IPS-20b (cell line): ENCODE results near the gene NUDT5.
"Not testable (repeated sequence)": the region's sequence is repeated elsewhere in the genome, so short reads cannot be mapped to it uniquely, and the experiment has no call there.

Experiments used
- H3K27ac ChIP-seq: one replicate; pipeline ENCODE4 v1.5.1; 2013; ENCODE audit warnings: low read length
- H3K27me3 ChIP-seq: 2 replicates; pipeline ENCODE4 v1.6.1; 2013; ENCODE audit warnings: mild to moderate bottlenecking, low read length, inconsistent platforms; ENCODE audit not compliant: insufficient read depth
- H3K36me3 ChIP-seq: 2 replicates; pipeline ENCODE4 v1.6.1; 2013; ENCODE audit warnings: low read depth, mild to moderate bottlenecking, inconsistent platforms, low read length, moderate library complexity; ENCODE audit not compliant: insufficient read depth
- H3K4me1 ChIP-seq: 2 replicates; pipeline ENCODE4 v1.6.1; 2013; ENCODE audit warnings: mild to moderate bottlenecking, control low read depth, inconsistent platforms, low read length, moderate library complexity; ENCODE audit not compliant: insufficient read depth
- H3K4me3 ChIP-seq: 2 replicates; pipeline ENCODE4 v1.5.1; 2013; ENCODE audit warnings: mild to moderate bottlenecking, low read length, inconsistent platforms
- H3K9ac ChIP-seq: 2 replicates; pipeline ENCODE4 v1.6.1; 2013; ENCODE audit warnings: low read depth, mild to moderate bottlenecking, inconsistent platforms, low read length, moderate library complexity
- H3K9me3 ChIP-seq: 2 replicates; pipeline ENCODE4 v1.6.1; 2013; ENCODE audit warnings: mild to moderate bottlenecking, low read depth, low read length, inconsistent platforms; ENCODE audit not compliant: insufficient read depth

Gene NUDT5

GRCh38 chr10:12195603-12196506 is at the start of gene NUDT5, which contains the start of gene CDC123:
Gene NUDT5 (minus strand): TSS chr10:12195891. CDS start chr10:12186291, 9,600 bp downstream.
Gene CDC123 (plus strand): TSS chr10:12196188. CDS start chr10:12196246, 58 bp downstream.
- no peaks in the 10 kb centered on the region for H3K27me3 ChIP-seq
- peaks cover 41% of the 10 kb centered on the region for H3K36me3 ChIP-seq
- H3K9ac ChIP-seq = peak within 1 kb of the TSS; percentile 97
- H3K9me3 ChIP-seq = no peaks in the 10 kb centered on the region
- H3K4me1 ChIP-seq = peaks cover 4% of the 10 kb centered on the region; the same call in 1 of the 2 replicates
- H3K27ac ChIP-seq = peak within 1 kb of the TSS; percentile 50
- H3K4me3 ChIP-seq = peak within 1 kb of the TSS; percentile 98

DNA sequence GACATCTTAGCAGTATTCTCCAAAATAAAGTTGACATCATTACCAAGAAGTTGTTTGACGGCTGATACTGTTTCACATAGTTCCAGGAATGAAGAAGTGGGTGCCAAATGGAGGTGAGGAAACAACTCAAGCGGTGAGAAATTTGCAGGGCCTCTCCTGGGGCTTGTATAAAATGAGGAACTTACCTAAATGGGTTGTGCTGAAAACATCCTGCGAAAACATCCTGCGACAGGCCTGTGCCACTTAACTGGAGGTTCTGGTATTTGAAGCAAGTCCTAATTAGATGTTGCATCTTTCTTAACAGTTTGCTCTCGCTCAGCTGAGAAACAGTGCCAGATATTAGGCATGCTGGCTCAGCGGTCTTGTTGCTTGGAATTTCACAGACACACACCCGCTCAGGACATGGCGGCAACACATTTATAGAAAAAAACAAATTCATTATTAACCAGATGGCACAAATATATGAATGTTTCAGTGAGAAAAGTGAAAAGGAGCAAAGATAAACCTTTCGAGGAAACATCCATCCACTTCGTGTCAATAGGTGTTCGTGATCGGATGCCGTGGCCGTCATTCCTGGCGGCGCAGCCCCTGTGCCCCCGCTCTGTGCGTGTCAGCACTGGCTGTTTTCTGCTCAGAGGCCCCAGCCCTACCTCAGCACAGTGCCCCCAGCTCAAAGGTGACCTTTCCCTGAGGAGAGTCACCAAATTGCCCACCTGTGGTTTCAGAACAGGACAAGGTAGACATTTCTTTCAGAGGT is 48.4 kb upstream of the NUDT5 start:
- Histone ChIP-seq H3K4me3 (no peak overlapping the region), H3K9ac (no peak overlapping the region), H3K36me3 (peaks cover 76% of the 10 kb centered on the region), H3K27ac (no peak overlapping the region), H3K27me3 (no peaks in the 10 kb centered on the region), H3K4me1 (no peaks in the 10 kb centered on the region), H3K9me3 (no peaks in the 10 kb centered on the region)

DNA sequence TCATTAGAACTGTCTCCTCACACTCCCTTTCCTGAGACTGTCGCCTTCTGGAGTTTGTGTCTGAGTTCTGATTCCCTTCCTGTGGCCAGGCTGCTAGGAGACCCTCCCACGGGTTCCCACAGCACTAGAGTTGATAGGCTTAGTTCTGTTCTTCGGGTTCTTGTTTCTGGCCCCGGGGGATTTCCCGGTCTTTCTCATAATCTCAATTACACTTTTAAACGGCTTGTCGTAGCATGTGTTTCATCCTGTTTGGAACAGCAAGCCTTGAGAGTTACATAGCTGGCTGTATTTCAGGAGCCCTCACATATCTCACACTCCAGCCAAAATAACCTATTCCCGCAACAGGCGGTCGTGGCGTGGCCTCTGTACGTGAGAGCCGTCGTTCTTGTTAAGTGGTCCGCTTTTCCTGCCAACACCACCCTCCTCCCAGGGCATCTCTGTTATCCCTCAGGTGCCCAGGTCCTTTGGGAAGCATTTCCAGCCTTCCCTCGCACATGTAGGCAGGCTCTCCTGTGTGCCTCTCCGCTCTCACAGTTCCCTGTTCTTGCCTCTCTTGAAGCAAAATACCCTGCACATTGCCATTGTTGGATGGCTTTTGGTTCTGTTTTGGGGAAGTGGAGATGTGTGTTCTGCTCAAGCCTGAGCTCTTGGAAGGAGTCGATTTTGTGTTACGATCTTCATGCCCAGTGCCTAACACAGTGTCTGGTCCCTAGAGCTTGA is 46.3 kb upstream of the NUDT5 start:
- no peak overlapping the region for H3K9ac ChIP-seq
- no peaks in the 10 kb centered on the region for H3K9me3 ChIP-seq
- no peak overlapping the region for H3K27ac ChIP-seq
- peaks cover 89% of the 10 kb centered on the region for H3K36me3 ChIP-seq
- no peaks in the 10 kb centered on the region for H3K4me1 ChIP-seq
- no peak overlapping the region for H3K4me3 ChIP-seq
- no peaks in the 10 kb centered on the region for H3K27me3 ChIP-seq

GRCh38 chr10:12238821-12239220 is 43.1 kb upstream of the NUDT5 start:
- Histone ChIP-seq H3K36me3 (peaks cover 84% of the 10 kb centered on the region), H3K4me3 (no peak overlapping the region), H3K4me1 (no peaks in the 10 kb centered on the region), H3K9ac (no peak overlapping the region), H3K27ac (no peak overlapping the region), H3K9me3 (no peaks in the 10 kb centered on the region), H3K27me3 (no peaks in the 10 kb centered on the region)

- H3K36me3 ChIP-seq = peaks cover 84% of the 10 kb centered on the region
- no peak overlapping the region for H3K9ac ChIP-seq
- no peak overlapping the region for H3K27ac ChIP-seq
- H3K27me3 ChIP-seq = no peaks in the 10 kb centered on the region
- H3K4me1 ChIP-seq = no peaks in the 10 kb centered on the region
- H3K9me3 ChIP-seq = no peaks in the 10 kb centered on the region
- H3K4me3 ChIP-seq = no peak overlapping the region
These were observed 41.9 kb upstream of the NUDT5 start for GRCh38 chr10:12237265-12238220.

DNA sequence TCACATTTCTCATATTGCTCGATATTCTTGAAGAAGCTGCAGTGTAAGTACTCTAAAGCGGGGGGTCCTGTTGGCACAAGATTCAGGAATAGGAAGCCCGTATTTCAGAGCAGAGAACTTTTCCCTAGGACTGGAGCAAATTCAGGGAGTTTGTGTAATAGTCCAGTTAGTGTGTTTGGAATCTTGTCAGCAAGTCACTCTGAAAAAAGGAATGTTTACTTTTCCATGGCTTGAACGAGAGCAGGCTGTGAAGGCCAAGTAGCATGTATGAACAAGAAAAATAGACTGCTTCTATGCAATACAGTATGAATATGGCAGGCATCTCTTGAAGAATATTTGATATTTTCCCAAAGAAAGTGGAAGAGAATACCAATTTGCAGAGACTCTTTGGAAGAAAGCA is 40.1 kb upstream of the NUDT5 start:
- H3K4me3 ChIP-seq = no peak overlapping the region
- H3K9ac ChIP-seq = no peak overlapping the region
- no peaks in the 10 kb centered on the region for H3K27me3 ChIP-seq
- H3K27ac ChIP-seq = no peak overlapping the region
- H3K4me1 ChIP-seq = no peaks in the 10 kb centered on the region
- H3K9me3 ChIP-seq = no peaks in the 10 kb centered on the region
- H3K36me3 ChIP-seq = peaks cover 85% of the 10 kb centered on the region

DNA sequence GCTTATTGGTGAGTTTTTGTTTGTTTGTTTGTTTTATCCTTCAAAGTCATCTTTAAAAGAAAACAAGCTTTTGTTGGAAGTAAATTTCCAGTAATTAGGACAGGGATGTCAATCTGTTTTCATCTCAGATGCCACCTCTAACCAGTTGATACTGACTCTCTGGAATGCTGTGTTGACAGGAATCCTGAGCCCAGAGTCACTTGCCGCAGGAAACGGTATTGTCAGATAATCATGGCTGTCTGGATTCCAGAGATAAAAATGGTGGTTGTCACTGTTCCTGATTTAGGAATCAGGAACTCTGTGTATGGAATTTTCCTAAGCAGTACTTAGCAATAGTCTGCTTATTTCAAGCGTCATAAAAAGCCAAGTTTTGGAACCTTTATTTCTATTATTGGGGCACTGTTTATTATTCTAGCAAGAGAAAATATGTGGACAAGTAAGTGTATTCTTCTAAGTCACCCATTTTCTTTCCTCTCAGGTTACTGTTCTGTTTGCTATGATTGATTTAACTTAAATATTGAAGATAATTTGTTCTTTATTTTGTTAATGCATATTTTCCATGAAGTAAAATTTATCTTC is 39.5 kb upstream of the NUDT5 start:
- Histone ChIP-seq H3K27me3 (no peaks in the 10 kb centered on the region), H3K4me1 (no peaks in the 10 kb centered on the region), H3K9me3 (no peaks in the 10 kb centered on the region), H3K9ac (no peak overlapping the region), H3K4me3 (no peak overlapping the region), H3K36me3 (peaks cover 85% of the 10 kb centered on the region), H3K27ac (no peak overlapping the region)

- H3K27me3 ChIP-seq, H3K4me1 ChIP-seq, H3K9ac ChIP-seq, H3K4me3 ChIP-seq, H3K27ac ChIP-seq, H3K9me3 ChIP-seq: not testable (repeated sequence)
- H3K36me3 ChIP-seq = peaks cover 87% of the 10 kb centered on the region
These were observed 39.0 kb upstream of the NUDT5 start for GRCh38 chr10:12234687-12235086.

- Histone ChIP-seq H3K9ac (no peak overlapping the region), H3K27ac (no peak overlapping the region), H3K4me3 (no peak overlapping the region), H3K9me3 (no peaks in the 10 kb centered on the region; the same call in 1 of the 2 replicates), H3K4me1 (no peaks in the 10 kb centered on the region), H3K27me3 (no peaks in the 10 kb centered on the region), H3K36me3 (peaks cover 69% of the 10 kb centered on the region)
These were observed 33.2 kb upstream of the NUDT5 start for GRCh38 chr10:12228851-12229250.

GRCh38 chr10:12226438-12226837 is 30.7 kb upstream of the NUDT5 start:
- peaks cover 65% of the 10 kb centered on the region for H3K36me3 ChIP-seq
- H3K27me3 ChIP-seq, H3K4me1 ChIP-seq, H3K4me3 ChIP-seq, H3K9ac ChIP-seq, H3K9me3 ChIP-seq, H3K27ac ChIP-seq: not testable (repeated sequence)
